ENCODE measurements around the gene NTHL1.

DNA sequence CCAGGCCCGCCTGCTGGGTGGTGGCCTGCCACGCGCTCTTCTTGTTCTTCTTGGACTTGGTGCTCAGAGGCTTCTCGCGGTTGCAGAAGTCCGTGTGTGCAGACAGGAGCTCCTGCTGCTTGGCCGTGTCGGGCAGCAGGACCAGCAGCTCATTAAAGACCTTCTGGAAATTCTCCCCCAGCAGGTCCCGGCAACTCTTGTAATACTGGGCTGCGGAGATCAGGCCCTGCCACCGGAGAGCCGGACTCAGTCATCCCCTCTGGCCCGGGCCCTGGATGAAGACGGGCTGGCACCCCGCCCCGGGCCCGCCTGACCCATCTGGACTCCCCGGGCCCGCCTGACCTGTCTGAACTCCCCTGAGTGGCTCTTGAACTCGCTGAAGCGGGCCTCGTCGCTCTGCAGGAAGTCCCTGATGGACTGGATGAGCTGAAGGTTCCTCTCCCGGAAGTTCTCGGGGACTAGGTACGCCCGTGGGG is 49.2 kb downstream of the NTHL1 start:
- TF ChIP-seq, protein P1, sequence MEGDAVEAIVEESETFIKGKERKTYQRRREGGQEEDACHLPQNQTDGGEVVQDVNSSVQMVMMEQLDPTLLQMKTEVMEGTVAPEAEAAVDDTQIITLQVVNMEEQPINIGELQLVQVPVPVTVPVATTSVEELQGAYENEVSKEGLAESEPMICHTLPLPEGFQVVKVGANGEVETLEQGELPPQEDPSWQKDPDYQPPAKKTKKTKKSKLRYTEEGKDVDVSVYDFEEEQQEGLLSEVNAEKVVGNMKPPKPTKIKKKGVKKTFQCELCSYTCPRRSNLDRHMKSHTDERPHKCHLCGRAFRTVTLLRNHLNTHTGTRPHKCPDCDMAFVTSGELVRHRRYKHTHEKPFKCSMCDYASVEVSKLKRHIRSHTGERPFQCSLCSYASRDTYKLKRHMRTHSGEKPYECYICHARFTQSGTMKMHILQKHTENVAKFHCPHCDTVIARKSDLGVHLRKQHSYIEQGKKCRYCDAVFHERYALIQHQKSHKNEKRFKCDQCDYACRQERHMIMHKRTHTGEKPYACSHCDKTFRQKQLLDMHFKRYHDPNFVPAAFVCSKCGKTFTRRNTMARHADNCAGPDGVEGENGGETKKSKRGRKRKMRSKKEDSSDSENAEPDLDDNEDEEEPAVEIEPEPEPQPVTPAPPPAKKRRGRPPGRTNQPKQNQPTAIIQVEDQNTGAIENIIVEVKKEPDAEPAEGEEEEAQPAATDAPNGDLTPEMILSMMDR (IDR thresholded peaks at IDR 0.05; ENCODE audit: low read length): no peak
- no peak for TF ChIP-seq EZH2 (optimal IDR thresholded peaks at IDR 0.05; ENCODE audit: low read depth, low read length)

All from MM.1S (cell line).